Frontal cortex (tissue), 4 donors: ENCODE results near the gene CCDC146. TPM values are rescaled to one million over a fixed set of nuclear protein-coding genes. Genes with fewer than 3 reads are reported as not detected.
A peak's percentile ranks its signal among the peaks of the same experiment; 100 is the strongest.

Experiments
- DNase-seq, 2 donors: peaks; one replicate each; pipeline ENCODE4 v3.0.0; 2012; ENCODE audit warnings: low spot score in 2 of 2
- FAIRE-seq: peaks from 2 replicates; lab custom pipeline; 2012; peaks lifted over from hg19 to GRCh38; lab: Jason Lieb, UNC
- total RNA-seq: library from RNA; depleted of rRNA; stranded (reverse); fragments of >200 nt; gene quantifications from one replicate; pipeline ENCODE4 v1.2.3, GENCODE V29; 2014
- donor health status: control.
- donor health status: control.
- donor health status: control.

CCDC146 gene
- total RNA-seq, 1 donor from 2014 or later, result 15.9 TPM

DNA sequence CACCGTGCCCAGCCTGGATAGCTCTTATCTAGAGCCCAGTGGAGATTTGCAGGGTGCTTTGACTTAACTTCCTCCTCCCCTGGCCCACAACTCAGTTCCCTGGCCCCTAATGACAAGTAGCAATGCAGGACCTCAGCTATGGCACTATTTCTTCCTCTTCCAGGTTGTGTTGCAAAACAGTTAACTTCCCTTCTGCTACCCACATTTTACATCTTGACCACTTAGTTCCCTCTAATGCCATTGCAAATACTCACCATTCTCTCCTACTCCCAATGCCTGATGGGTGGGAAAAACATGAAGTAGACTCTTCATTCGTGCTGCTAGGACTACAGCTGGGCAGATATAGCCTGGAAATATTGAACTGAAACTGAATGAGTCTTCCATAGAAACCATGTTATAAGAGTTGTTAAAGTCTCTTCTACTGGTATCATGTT is 116.3 kb downstream of the CCDC146 start:
- no peak for DNase-seq
- FAIRE-seq, result no peak

DNA sequence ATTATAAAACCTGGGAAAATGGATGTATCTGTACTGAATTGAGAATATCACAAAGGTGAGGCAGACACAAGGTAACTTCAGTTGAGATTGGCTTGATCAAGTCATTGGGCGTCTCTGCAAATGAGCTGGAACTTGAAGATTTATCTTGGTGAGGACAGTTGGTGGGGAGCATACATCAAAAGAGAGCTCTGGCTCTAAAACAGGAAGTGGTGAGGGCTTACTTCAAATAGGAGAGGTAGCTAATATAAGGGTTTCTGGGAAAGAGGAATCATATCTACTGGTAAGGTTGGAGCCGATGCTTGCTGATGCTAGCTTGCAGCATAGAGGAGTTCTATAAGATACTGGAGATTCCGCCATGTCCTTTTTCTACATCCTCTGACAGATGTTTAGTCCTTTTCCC is 117.1 kb downstream of the CCDC146 start:
- FAIRE-seq (no peak), DNase-seq (no peak)

DNA sequence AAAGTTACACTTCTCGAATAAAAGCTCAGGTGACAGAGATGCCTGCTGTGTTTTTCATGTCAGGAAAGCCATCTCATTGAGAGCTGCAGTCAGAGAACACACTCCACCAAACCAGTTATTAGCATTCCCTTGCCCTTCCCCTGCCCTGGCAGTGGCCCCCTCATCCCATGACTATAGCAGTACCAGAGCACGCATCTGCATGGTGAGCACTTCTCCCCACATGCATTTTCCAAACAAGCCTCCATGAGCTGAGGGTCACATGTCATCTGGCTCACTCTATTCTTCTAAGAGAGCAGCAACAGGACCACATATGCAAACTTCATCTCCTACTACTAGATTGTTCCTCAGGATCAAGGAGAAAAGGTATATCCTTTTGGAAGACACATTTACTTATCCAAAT is 119.7 kb downstream of the CCDC146 start:
- DNase-seq, result no peak
- FAIRE-seq, result no peak

DNA sequence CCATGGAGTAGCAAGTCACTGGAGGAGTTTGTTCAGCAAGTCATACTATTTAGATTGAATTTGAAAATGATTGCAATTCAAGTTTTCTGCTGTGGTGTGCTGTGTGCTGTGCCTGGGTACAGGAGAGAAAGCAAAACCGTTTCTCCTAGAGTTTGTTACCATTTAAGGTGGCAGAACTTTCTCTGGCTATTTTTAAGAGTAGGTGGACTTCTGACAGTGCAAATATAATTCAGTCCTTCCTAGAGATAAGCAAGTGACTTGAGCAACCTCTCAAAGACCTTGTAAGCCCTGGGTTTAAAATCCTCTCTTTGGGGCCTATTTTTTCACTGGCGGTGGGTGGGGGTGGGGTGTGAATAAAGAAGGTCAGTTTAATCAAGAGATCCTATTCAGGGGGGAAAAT is 120.1 kb downstream of the CCDC146 start:
- no peak for FAIRE-seq

DNA sequence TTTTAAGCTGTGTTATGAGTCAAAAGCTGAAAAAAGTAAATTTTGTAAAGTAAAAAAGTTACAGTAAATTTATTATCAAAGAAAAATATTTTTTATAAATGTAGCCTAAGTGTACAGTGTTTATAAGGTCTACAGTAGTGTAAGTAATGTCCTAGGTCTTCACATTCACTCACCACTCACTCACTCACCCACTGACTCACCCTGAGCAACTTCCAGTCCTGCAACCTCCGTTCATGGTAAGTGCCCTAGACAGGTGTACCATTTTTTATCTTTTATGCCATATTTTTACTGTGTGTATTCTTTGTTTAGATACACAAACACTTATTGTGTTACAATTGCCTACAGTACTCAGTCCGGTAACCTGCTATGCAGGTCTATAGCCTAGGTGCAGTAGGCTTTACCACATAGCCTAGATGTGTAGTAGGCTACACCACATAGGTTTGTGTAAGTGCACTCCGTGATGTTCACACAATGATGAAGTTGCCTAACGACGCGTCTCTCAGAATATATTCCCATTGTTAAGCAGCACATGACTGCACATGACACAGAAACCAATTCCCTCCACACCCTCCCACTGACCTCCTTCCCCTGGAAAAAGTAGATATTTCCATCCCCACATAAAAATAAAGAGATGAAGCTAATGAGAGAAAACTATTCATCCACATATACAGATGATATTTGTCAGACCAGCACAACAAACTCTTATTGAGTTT is 122.0 kb downstream of the CCDC146 start:
- no peak for DNase-seq
- no peak for FAIRE-seq

More for the DNA sequence above, 120.1 kb downstream of the CCDC146 start:
- DNase-seq, result no peak

DNA sequence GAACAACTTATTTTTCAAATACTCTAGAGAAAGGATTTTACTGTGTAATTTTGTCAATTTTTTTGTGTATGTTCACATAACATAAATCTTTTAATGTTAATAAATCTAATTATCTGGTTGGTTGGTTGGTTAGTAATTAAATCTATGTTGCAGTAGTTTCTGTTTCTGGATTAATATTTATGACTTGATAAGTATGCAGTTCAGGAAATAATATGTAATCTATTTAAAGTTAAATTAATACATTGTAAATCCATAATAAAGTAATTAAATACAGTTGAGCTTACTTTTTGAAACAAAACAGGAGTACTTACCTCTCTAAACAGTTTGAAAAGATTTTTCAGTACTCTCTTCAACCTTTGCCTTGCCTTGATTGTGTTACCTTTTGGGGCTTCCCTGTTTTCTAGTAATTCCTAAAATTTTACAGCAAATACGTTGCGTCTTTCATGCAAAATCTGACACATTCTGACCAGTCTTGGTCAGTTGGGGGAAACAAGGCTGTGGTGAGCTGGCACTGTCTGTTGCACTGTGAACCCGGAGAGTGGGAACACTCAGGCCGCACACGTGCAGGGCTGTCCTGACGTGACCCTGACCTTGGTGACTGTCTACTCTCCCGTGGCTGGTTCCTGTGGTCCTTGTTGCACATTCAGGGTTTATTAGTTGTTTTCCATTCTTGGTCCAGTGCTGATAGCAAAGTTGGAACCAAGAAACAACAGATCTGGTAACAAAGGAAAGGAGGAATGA is 122.8 kb downstream of the CCDC146 start:
- FAIRE-seq, result no peak
- DNase-seq, result no peak

DNA sequence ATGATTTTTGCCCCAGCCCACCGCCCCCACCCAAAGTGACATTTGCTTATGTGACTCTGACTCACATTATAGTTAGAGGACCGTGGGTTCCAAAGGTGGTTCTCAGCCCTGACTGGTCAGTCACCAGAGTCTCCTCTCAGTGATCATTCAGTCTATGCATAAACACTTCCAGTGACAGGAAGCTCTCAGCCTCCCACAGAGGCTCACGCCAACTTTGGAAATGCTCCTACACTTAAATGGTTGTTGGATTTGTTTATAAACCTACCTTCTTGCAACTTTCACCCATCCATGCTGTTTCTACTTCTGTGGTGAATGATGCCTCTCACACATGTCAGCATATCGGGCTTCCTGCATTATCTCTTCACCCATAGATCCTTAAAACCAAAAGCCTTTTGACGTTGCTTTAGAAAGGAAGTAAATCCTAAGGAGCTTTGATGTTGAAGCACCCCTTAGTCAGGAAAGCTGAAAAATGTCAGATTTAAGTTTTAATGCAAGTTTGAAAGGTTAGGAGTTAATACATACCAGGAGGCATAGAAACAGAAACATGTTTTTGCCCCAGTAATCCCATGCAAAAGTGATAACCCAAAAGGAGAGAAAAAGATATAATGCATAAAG is 123.7 kb downstream of the CCDC146 start:
- no peak for DNase-seq
- FAIRE-seq, result no peak

DNA sequence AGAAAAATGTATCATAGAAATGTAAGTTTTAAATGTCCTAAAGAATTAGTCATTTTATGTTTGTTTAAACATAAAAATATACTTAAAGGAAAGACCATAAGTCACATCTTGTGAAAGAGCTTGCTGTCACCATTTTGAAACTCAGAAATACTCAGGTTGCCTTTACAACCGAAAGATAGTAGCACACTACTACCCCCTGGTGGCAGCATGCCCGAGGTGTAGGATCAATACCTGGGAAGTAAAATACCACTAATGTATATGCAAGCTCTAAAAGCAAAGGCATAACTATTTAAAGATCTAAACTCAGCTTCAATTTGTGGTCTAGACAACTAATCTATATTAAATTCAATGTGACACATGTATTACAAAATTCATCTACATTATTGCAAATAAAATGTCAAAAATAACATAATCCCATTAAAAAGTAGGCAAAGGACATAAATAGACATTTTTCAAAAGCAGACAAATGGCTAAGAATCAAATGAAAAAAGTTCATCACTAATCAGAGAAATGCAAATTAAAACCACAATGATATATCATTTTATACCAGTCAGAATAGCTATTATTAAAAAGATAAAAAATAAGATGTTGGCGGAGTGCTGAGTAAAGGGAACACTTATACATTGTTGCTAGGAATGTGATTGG is 124.9 kb downstream of the CCDC146 start:
- FAIRE-seq, result peak; percentile 36
- DNase-seq, result peak in 1 of 2 donors; percentile 28

DNA sequence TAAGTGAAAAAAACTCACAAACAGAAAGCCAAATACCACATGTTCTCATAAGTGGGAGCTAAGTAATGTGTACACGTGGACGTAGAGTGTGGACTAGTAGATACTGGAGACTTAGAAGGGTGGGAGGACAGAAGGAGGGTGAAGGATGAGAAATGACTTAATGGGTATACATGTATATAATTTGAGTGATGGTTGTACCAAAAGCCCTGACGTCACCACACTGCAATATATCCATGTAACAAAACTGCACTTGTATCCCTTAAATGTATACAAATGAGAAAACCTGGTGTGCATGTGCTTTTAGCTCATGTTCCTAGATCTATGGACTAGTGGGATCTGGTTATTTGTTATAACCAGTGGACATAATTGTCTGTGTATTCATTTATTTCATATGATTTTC is 125.7 kb downstream of the CCDC146 start:
- FAIRE-seq (no peak), DNase-seq (no peak)

DNA sequence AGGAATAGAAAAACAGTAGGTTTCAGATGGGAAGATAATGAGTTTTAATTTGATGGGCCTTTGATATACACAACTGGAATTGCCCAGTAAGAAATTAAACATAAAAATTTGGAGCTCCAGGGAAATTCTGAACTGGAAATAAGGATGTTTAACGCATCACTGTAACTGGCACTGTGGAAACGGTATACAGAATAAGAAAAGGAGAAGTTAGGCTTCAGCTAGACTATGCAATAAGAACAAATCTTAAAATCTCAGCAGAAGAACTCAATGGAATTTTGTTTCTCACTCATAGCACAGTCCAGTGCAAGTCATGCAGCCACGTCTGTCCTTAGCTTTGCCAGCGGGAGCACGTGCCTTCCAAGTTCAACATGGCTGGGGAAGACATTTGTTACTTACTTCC is 130.1 kb downstream of the CCDC146 start:
- DNase-seq, result no peak
- no peak for FAIRE-seq

DNA sequence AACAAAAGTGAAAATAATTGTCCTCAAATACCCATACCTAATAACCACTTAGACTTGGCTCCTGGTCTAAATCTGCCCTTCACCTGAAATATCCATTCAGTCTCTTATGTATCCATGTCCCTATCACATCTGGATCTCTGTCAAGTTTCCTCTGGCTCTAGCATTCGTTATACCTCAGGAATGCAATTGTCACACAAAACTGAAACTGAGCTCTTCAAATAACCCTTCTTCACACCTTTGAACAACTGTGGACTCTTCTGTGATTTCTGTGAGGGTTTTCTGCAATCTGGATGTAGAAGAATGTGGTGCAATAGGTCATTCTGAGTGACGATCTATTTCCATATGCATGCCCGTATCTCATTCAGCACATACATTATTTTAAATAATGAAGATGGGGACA is 130.7 kb downstream of the CCDC146 start:
- DNase-seq (no peak), FAIRE-seq (no peak)

DNA sequence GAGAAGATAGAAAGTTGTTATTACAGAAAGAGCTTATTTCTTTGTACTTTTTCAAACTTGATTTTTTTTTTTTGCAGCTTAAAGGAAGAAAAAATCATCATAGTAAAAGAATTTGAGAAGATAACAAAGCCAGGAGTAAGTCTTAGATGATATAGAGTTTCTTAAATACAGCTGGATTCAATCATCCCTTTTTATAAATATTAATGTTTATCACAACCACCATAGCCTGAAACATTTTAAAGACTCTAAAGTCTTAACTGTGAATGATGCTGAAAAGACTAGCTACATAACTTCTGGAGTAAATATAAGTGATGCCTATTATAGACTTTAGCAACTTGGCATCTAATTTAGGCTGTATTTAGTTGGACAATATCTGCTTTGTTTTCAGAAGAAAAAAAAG is 132.0 kb downstream of the CCDC146 start:
- DNase-seq, result no peak
- no peak for FAIRE-seq

DNA sequence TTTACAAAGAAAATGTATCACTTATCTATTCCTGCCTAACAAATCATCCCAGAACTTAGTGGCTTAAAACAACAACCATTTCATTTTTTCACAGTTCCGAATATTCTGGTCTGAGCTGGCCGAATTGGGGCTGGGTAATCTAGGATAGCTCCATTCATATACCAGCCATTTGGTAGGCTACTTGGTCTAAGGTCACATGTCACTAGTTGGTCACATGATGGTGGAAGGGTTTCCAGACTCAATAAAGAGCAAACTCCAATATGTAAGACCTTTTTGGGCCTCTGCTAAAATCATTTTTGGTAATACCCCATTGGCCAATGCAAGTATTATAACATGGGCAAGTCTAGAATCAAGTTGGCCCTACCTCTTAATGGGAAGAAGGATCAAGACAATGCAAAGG is 132.5 kb downstream of the CCDC146 start:
- FAIRE-seq, result no peak
- DNase-seq, result no peak

DNA sequence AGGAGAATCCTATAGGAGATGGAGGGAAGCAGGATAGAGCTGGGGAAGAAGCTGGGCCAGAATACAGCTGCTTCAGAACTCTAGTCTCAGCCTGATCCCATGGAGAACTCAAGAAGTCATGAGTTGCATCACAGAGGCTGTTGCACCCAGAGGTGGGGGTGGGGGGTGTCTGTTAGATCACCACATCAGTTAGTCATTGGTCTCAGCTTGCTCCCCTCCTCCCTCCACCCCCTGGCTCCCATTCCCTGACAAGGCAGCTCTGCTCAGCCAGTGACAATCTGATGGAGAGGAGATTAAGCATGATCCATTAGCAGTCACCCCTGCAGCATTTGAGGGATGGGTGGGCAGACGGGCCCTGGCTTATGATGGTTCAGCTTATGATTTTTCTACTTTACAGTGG is 135.6 kb downstream of the CCDC146 start:
- FAIRE-seq (no peak), DNase-seq (no peak)

DNA sequence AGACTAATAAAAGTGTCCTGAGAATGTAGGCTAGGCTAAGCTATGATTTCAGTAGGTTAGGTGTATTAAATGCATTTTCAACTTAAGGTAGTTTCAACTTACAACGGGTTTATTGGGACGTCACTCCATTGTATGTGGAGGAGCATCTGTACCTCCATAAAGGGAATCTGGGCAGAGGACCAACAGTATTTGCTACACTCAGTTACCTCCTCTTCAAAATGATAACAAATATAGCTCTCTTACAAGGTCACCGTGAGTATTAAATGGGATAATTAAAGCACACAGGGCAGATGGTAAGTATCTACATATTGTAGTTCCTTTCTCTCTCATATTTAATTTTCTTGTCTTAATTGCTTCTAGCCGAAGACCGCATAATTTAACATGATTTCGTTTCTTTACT is 136.2 kb downstream of the CCDC146 start:
- FAIRE-seq, result no peak
- DNase-seq, result no peak

DNA sequence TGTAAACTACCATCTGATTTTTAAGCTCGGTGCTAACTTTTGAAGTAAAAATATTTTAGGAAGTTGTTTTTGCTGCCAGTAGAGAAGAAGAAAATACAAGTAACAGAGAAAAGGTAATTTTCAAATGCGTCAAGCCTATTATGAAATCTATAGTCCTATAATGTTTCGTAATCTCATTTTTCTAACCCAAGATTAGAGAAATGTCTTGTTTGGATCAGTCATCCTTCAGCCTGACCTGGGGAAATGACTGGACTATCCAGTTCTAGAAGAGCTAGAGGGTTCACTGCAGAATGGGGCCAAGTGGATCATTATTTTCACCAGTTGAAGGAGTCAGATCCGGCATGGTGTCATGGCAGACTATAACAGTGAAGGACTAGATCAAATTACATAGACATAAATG is 139.9 kb downstream of the CCDC146 start:
- DNase-seq (no peak), FAIRE-seq (no peak)

DNA sequence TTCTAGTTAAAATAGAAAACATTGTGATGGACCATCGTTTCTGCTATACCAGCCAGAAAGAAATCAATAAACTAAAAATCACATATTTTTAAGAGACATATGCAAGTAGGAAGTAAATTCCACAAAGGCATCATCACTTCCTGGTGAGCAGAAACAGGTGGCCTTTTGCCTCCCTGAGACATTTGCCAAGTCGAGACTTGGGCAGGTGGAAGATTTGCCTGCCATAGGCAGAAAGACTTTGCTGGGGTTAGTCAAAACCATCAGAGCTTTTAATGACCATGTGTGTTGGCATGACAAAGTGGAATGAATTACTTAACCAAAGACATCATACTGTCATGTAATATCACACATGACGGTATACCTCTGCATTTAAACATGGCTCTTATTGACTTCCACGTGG is 143.3 kb downstream of the CCDC146 start:
- no peak for FAIRE-seq
- DNase-seq, result no peak

DNA sequence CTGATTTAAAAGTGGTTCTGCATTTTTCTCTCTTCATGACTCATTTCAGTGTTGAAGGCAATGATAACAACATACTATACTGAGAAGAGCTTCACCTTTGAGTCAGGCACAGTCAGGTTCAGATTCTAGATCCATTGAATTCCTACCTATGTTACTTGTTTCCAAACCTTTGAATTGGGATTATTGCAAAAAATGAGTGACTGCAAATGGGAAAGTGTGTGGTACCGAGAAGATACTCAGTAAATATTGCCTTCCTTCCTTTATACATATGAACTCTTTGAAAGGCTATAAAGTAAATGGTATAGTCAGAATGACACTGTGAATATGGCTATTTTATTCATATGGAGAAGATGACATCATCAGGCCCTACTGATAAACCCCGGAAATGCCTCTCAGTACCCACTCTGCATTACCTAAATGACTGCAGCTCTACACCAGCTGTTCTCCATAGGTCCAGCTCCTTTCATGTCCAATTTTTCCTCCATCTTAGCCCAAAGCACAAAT is 143.9 kb downstream of the CCDC146 start:
- no peak for FAIRE-seq
- no peak for DNase-seq

DNA sequence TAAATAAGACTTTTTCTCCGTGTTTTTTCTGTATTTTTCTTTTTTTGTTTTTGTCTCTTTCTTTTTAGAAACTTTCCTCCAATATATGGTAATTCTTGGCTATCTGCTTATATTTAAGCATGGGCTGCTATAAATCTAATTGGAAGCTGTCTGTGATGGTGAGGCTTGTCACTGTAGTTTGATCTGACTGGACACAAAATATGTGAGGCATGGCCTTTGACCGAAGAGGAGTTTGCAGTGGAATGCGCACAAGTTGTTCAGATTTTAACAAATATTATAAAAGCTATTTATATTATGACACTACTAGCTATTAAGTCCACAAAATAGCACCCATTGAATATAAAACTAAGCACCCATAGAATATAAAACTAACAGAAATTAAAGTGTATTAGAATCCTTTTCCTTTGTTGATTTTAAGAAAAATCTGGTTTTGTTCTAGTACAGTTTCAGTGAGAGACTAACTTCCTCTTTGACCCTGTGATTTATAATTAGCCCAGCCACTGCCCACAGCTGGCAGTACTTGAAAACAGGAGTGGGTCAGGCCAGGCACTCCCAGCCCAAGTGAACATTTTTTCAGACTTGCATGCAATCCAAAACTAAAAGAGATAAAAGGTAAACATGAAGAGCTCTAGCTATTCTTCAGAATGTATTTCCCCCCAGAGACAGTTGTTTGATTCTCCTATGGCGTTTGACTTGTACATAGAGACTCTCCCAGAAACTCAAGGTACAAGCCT is 147.1 kb downstream of the CCDC146 start:
- DNase-seq (no peak), FAIRE-seq (no peak)

DNA sequence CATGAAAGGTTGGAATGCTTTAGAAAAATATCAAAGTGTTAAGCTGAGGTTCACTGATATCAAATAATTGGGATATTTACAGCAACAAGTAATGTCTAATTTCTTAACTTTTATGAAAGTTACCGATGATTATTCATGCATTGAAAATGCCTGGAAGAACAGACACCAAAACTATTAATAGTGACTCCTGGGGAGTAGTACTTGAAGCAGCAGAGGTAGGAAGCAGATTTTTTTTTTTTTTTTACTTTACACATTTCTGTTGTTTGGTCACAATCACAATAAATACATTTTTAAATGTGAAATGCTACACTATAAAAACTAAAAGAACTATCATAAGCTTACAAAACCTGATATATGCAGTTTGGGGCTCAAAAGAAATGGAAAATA is 147.7 kb downstream of the CCDC146 start:
- DNase-seq (no peak), FAIRE-seq (no peak)
